Fibroblast of mammary gland (primary cell): ENCODE measurements around the gene NOSIP.
A peak's percentile ranks its signal among the peaks of the same experiment; 100 is the strongest.

Experiments used
- DNase-seq: peaks from one replicate; pipeline ENCODE4 v3.0.0-alpha.2; 2010; ENCODE audit warnings: low read depth
- H3K4me3 ChIP-seq: 2 replicates; pipeline ENCODE4 v1.5.1; 2011; ENCODE audit warnings: low read depth, mild to moderate bottlenecking, low read length, moderate library complexity; ENCODE audit not compliant: control insufficient read depth
- CTCF ChIP-seq: conservative IDR thresholded peaks from 2 replicates; pipeline ENCODE4 v1.5.1; 2011; ENCODE audit warnings: low read depth, low read length, inconsistent platforms; ENCODE audit not compliant: control insufficient read depth, insufficient read depth

Gene NOSIP

GRCh38 chr19:49528211-49528771 is 52.1 kb downstream of the NOSIP start:
- no peak for TF ChIP-seq CTCF
- H3K4me3 ChIP-seq, result peak overlapping the region; percentile 83
- peak; percentile 86 for DNase-seq

GRCh38 chr19:49524812-49525455 is 55.4 kb downstream of the NOSIP start:
- DNase-seq, result no peak
- H3K4me3 ChIP-seq, result no peak overlapping the region
- no peak for TF ChIP-seq CTCF

DNA sequence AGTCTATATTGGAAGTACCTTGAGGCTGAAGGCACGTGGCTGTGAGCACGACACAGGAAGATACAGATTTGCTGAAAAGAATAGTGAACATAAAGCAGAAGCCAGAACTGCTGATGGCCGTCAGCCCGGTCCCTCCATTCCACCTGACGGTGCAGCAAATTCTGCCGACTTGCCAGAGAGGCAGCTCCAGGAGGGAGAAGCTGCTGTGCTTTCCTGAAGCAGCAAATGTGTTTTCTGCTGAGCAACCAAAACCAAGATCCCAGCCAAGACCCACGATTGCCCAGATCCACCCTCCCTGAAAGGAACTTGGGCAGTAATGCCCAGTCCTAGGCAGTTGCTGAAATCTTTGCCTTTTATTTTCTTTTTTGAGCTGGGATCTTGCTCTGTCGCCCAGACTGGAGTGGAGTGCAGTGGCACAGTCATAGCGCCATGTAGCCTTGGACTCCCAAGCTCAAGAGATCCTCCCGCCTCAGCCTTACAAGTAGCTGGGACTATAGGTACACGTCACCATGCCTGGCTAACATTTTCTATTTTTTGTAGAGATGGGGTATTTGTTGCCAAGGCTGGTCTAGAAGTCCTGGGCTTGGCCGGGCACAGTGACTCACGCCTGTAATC is 59.5 kb downstream of the NOSIP start:
- no peak overlapping the region for H3K4me3 ChIP-seq
- TF ChIP-seq CTCF, result no peak
- DNase-seq, result peak; percentile 19

GRCh38 chr19:49518033-49518432 is 62.3 kb downstream of the NOSIP start:
- no peak overlapping the region for H3K4me3 ChIP-seq
- no peak for TF ChIP-seq CTCF
- DNase-seq, result no peak

- H3K4me3 ChIP-seq, result no peak overlapping the region
- no peak for TF ChIP-seq CTCF
- DNase-seq, result peak; percentile 45
Observed at GRCh38 chr19:49515767-49516166, 64.6 kb downstream of the NOSIP start.

- DNase-seq, result no peak
- H3K4me3 ChIP-seq, result no peak overlapping the region
- no peak for TF ChIP-seq CTCF
Observed at GRCh38 chr19:49514151-49514550, 66.2 kb downstream of the NOSIP start.

DNA sequence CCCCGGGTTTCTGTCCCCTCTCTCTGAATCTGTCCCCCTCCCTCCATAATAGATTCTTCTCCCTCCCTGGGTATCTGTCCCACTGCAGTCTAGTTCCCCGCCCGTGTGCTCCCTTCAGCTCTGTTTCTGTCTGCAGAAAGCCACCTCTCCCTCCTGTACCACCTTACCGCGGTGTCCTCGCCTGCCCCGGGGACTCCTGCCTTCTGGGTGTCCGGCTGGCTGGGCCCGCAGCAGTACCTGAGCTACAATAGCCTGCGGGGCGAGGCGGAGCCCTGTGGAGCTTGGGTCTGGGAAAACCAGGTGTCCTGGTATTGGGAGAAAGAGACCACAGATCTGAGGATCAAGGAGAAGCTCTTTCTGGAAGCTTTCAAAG is 66.6 kb downstream of the NOSIP start:
- DNase-seq, result no peak
- no peak overlapping the region for H3K4me3 ChIP-seq
- no peak for TF ChIP-seq CTCF
